H1 (cell line): ENCODE results near the gene SH2D7. TPM values are rescaled to one million over a fixed set of nuclear protein-coding genes. Genes with fewer than 3 reads are reported as not detected.

Experiments used
- GTF2F1 ChIP-seq: IDR thresholded peaks from 2 replicates; pipeline ENCODE4 v1.6.1; 2012; ENCODE audit warnings: low read depth, low read length, improper control_type of control experiment, borderline replicate concordance
- KDM5A ChIP-seq: fragments of 200-600 bp; IDR thresholded peaks from 2 replicates; pipeline ENCODE4 v1.7.1; 2012; ENCODE audit warnings: mild to moderate bottlenecking, low read length, inconsistent platforms, mixed read lengths
- NANOG ChIP-seq: IDR thresholded peaks from 2 replicates; pipeline ENCODE4 v1.6.1; 2011; ENCODE audit warnings: low read length, low read depth, mild to moderate bottlenecking, inconsistent platforms; ENCODE audit not compliant: insufficient read depth, poor library complexity, severe bottlenecking
- POLR2A ChIP-seq, 2 experiments: IDR thresholded peaks; 1 replicate in 1 of 2; 2 replicates in 1 of 2; pipeline ENCODE4 v1.6.1; 2011; ENCODE audit warnings: low read depth in 2 of 2, low read length in 2 of 2, mild to moderate bottlenecking in 2 of 2; ENCODE audit errors: control extremely low read depth in 1 of 2
- RFX5 ChIP-seq: IDR thresholded peaks from 2 replicates; pipeline ENCODE4 v1.6.1; 2011; ENCODE audit warnings: low read depth, low read length, improper control_type of control experiment, borderline replicate concordance
- SP1 ChIP-seq: IDR thresholded peaks from 2 replicates; pipeline ENCODE4 v1.6.1; 2011; ENCODE audit warnings: low read depth, low read length
- SUZ12 ChIP-seq: fragments of 200-600 bp; sonication (generic); IDR thresholded peaks from 2 replicates; pipeline ENCODE4 v1.6.1; 2012; ENCODE audit warnings: mild to moderate bottlenecking, inconsistent platforms, low read length, moderate library complexity, mixed read lengths
- polyA plus RNA-seq, 7 experiments: library from polyadenylated mRNA; depleted of rRNA in 3 of 7; stranded (reverse) in 5 of 7; unstranded in 2 of 7; fragments of >200 nt in 5 of 7; fragments of 200-250 nt in 2 of 7; gene quantifications; 1 replicate in 5 of 7; 2 replicates in 1 of 7; 4 replicates in 1 of 7; pipeline versions ENCODE4 v1.2.1 to v1.2.3, GENCODE V29; 2011 to 2013; ENCODE audit warnings: missing spikeins in 2 of 7, mixed read lengths in 2 of 7
- total RNA-seq: library from RNA; stranded (reverse); fragmentation: NEBNext Ultra II Directional; extraction: Animal tissue kit (Norgen Biotek cat#: 25700); gene quantifications from 2 replicates; pipeline ENCODE4 v1.2.1, GENCODE V29; 2021

Gene SH2D7
- total and polyA plus RNA-seq, 2 of the 8 experiments (the other 6 are each of a cell fraction or from before 2014, with no cell fraction given): not detected

DNA sequence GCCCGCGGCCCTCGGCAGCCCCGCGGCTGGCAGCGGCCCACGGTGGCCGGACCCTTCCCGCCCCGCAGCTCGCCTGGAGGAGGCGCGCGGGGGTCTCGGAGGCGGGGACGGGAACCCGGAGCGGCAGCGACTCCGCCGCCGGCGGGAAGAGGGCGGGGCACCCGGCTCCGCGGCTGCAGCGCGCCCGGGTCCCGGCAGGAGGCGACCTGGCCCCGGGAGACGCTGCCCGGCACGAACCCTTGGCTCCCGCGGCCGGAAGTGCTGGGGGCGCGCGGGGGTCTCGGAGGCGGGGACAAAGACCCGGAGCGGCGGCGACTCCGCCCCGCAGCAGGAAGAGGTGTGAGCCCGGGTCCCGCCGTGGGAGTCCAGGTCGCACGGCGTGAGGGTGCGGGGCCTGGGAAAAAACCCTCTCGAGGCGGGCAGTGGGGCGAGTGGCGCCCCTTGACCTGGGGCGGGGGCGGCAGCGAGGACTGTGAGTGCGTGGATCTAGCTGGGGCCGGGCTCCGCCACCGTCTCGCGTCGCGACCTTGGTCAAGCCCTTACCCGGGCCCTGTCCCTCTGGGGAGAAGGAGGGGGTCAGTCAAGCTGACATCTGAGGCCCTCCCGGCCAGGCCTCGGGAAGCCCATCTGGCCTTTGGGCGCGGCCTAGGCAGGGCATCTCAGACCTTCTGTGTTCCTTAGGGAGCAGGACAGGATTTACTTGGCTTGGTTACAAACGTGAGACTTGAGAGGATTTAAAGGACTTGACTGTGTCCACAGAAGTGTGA lies 39.1 kb downstream of the SH2D7 start, which contains the start of gene CIB2 (continued):
- TF ChIP-seq RFX5: no peak
- no peak for TF ChIP-seq KDM5A
- TF ChIP-seq POLR2A (IDR thresholded peaks at IDR 0.05; ENCODE audit: control extremely low read depth in 1 of 2, low read depth in 2 of 2, low read length in 2 of 2): no peak; a peak in 1 of 3 replicates
- no peak for TF ChIP-seq GTF2F1
- TF ChIP-seq NANOG: no peak
- TF ChIP-seq SUZ12: no peak
- no peak for TF ChIP-seq SP1
